ENCODE measurements around the gene MAPKAP1.

The MAPKAP1 gene

DNA sequence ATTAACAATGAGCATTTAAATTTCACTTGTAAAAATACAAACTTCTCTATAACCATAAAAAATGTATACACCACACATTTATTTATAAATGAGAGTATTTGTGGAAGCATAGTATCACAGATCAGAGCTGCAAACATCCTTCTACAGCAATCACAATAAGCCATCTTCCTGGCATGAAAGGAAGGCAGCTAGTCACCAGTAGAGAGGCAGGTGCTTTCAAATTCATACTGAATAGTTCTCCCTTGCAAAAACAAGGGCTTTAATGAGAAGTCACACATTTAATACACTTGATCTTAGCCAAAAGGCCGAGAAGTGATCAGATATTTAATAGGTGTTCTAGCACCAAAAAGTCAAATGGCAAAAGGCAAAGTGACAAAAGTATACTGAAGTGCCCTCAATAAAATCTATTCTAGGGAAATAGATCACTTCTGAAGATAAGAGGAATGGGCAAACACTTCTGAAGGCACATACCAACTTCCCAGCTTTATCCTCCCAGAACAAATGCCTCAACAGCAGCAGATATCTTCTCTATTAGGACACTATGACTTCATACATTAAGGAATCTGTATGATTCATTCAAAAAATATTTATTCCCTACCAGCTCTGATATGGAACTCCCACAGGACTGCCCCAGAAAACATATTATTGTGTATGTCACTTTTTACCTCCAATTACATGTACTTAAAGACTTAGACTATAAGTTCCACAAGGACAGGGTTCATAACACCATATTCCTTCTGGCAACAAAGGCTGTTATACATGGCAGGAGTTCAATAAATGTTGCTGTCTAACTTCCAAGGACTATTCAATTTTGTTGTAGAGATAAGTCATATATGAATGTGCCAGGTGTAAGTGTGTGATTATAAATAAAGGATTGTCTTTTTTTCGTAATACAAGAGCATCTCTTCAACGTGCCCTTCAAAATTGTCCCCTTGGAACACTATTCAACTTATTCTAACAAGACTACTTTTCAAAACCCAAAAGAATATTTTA lies 31.7 kb downstream of the MAPKAP1 start:
- DNase-seq: no peak

DNA sequence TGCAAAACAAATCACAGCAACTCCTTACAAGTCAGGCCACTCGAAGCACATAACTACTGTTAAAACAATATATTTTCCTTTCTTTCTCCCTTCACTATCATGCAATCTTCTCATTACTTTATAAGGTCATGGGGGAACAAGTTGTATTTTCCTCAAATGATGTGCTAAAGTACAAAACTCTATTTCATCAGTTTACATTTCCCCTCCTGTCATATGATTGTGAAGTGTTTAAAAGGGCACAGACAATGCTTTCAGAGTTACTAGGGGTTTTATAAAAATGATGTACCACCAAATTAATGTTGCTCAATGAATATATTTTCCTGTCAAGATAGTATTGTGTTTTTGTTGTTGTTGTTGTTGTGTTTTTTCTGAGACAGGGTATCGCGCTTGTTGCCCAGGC lies 34.1 kb downstream of the MAPKAP1 start:
- DNase-seq: no peak

DNA sequence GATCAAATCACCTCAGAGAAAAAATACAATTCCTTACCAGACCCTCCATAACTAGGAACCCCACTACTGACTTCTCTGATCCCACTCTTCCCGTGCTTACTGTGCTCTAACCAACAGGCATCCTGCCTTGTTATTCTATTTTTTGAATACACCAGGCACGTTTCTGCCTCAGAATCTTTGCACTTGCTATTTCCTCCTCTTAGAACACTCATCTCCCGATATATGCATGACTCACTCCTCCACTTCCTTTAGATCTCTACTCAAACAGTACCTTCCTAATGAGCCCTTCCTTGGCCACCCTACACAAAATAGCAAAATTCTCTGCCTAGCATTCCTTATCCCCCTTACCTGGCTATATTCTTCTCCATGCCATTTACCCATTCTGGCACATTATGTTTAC lies 43.9 kb downstream of the MAPKAP1 start:
- DNase-seq: no peak

DNA sequence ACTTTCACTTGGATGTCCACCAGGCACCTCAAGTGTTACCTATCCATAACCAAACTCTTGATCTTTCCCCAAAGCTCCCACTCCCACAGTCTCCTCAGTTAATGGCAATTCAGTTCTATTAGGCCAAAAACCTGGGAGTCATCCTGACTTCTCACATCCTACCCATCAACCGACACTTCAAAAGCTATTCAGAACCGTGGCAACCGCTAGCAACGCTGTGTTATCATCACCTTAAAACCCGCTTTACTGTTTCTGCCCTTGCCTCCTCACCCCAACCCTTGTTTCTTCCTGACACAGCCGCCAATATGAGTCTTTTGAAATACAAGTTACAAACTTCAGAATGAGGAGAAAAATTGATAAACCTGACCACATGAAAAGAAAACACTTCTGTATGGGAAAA lies 46.5 kb downstream of the MAPKAP1 start:
- DNase-seq: no peak

DNA sequence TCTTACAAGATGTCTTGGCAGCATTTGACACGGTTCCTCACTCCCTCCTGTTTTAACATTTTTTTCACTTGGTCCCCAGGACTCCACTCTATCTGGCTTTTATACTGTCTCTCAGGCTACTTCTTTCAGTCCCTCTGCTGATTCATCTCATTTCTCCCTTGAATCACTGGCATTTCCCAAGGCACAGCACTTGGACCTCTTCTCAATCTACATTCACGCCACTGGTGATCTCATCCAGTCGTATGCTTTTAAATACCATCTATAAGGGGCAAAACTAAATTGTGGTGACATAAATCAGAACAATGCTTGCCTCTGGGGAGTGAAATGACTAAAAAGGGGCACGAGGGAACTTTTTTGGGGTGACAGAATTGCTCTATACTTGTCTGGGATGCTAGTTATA lies 47.1 kb downstream of the MAPKAP1 start:
- no peak for DNase-seq

DNA sequence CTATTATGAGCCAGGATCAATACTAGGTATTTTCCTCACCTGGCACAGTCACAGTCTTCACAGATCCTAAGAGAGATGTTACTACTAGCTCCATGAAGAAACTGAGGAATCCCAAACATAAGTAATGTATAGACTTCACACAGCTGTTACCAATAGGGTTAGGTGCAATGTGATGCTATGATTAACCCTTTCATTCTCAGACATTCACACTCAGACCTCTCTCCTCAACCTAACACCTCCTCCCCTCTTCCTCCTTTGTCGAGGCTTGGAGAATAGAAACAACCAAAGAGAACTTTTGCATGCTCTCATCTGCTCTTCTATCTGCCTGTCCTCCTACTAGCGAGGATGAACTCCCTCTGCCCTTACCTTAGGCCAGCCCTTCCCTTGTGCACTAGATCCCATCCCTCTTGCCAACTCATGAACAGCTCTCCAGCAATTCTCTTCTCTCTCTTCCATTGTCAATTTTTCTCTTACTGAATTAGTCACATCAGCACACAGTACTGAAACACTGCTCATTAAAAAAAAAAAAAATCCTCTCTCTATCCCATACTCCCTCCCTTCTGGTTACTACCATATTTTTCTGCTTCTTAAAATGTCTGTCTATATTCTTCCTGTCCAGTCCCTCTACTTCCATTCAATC lies 47.7 kb downstream of the MAPKAP1 start:
- no peak for DNase-seq

DNA sequence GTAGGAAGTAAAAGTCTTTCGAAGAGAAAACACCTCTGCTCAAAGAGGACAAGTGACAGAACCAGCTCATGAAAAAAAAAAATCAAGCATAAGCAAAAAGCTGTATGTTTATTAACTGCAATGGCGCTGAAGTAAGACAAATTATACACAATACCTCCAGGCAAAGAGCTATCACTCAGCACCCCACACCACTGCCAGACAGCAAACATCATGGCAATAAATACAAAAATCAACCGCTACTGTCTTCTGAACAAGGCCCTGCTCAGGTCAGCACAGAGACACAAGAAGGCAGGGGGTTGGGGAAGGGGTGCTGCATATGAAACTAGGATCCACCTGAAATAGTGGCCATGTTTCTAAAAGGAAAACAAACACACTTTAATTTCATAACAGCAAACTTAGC lies 50.4 kb downstream of the MAPKAP1 start:
- DNase-seq: no peak

DNA sequence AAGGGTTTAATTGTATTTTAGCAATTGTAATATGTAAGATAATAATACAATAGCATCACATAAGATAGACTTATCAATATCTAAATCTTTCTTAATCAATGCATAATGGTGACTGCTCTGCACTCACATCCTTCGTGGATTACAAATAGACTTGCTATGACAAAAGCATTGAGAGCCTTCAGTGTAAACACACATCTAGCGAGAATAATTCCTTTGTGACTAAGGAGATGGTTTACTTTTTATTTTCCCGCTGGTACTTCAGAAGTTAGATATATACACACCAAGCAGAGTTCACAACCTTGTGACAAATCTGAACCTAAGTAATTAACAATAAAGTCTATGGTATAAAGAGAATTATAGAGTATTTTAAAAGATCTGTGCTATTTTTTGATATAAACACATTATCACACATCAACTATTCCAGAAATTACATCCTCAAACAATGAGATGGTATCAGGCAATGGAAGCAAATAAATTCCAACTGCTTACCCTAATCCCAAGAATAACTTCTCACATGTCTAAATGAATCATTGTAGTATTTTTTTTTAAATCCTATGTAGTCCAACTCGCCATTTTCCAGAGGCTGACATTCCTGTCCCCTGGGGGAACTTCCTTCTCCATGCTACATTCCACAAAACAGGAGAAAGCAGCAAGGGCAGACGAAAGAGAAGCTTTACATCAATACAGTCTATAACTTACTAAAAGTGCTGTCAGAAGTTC lies 51.2 kb downstream of the MAPKAP1 start:
- DNase-seq: no peak

DNA sequence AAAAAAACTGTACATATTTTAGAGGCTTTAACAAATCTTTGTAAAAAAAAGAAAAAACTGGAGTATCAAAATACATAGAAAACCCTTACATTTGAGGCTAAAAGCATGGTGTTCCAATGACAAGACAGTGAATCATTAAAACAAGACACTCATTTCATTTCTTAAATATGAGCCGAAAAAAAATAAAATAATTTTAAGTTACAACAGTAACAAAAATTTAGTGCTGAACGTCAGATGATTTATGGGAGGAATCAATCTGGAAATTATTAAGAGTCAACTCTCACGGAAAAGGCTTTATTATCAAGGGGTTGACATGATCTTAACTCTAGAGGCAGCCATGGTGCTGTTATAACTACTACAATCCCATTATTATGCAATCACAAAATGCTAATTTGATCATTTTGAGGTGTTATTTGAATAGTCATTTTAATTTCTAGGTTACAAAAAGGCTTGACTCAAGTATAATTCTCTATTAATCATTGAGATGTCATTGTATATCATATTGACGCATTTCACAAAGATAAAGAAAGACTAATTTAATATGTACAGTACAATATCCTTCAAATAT lies 51.9 kb downstream of the MAPKAP1 start:
- no peak for DNase-seq

DNA sequence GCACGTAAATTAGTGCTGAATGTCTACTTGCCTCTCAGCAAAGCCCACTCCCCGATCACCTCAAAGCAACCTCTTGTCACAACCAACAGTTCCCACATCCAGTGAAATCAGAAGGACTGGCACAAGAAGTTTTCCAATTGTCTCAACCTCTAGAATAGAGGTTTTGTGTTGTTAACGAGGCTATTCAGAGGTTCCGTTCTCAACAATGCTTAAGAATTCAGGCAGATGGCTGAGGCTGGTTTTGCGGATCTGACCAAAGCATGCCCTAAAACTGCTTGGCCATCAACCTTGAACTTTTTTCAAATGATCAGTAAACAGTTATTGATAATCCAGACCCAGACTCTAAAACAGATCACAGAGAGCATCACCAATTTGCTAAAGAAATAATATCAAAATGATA lies 52.9 kb downstream of the MAPKAP1 start:
- no peak for DNase-seq

DNA sequence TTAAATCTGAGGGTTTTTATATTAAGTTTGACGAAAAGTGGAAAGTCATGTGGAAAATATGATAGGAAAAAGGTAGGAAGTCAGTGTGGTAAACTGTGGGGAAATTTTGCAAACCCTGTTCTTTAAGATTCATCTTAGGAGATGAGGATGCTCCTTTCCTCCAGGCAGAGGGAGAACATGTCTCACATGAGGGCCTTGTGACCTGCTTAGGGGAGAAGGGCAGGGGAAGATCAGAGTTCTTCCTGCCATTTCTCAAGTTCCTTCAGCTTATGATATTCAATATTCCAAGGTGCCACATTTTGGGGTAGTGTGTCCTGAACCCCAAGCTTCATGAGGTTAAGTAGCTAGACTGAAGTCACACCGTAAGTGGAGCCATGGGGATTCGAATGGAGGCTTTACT lies 53.7 kb downstream of the MAPKAP1 start:
- no peak for DNase-seq

DNA sequence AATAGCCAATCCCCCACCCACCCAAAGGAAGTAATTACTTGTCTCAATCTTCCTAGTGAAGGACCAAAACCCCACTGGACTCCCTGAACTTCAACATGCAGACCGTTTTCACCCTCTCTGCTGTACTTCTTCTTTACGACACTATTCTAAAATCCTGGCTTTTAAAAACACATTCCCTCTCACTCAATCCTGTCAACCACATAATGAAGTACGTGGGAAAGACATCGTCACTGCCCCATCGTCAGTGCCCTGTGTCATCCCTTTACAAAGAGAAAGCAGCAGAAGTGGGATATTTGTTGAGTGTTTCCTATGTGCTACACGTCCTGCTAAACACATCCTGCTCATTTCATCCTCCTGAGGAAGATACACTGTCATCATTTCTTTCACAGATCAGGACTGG lies 54.2 kb downstream of the MAPKAP1 start:
- DNase-seq: no peak

DNA sequence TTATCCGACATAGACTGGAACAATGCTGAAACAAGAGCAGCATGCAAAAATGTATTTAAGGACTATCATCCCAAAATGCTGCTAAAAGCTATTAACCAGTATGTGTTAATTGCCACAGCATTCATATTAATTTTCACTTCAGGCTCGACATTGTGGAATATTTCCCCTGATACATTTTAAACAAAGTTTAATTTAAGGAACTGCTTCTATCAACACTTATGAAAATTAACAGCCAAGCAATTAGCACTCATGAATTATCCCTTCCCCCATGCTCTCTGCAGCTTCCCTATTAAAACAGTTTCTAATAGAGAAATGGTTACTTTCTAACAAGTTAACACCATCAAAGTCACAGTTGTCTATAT lies 54.8 kb downstream of the MAPKAP1 start:
- no peak for DNase-seq

DNA sequence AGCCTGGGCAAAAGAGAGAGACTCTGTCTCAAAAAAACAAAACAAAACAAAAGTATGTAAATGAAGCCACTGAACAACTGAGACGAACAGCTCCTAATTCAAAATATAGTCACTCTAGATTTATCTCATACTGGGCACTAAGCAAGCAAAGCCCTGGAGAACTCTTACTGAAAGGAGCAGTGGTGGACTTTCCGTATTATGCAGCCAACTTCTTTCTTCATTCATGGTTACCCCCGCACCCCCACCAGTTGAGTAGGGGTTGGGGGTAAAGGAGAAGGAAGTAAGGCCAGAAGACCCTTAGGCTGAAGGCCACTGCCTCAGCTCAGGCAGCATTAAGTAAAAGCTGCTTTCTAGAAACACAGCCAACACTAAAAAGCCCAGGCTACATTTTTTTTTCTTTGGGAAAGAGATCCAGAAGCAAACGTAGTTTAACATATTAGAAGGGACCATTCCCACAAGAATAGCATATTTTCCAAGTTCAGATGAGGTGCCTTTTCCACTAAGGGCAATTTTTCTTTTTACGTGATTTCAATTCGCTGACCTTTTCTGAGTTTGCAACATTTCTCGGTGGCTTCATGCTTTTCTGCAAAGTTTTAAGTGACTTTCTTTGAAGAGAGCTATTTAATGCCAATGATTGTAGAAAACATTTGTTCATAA lies 55.3 kb downstream of the MAPKAP1 start:
- no peak for DNase-seq

DNA sequence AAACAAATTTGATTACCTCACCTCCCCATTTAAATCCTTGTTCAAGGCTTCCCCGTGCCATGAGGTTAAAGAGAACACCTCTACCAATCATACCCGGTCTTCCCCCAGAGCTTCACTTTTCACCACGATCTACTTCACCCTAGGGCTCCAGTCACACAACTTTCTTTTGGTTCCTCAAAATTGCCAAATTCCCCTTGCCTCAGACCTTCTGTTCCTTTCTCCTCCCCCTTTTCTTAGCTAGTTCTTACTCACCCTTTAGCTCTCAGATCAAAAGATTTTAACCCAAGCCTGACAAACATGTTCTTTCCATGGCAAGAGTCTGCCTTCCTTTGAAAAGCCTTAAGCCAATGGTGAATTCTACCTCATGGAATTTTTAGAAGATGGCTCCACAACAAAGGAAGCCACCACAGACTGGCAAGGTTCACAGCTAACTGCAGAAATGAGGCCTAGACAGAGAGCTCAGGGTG lies 56.7 kb downstream of the MAPKAP1 start:
- DNase-seq: no peak

DNA sequence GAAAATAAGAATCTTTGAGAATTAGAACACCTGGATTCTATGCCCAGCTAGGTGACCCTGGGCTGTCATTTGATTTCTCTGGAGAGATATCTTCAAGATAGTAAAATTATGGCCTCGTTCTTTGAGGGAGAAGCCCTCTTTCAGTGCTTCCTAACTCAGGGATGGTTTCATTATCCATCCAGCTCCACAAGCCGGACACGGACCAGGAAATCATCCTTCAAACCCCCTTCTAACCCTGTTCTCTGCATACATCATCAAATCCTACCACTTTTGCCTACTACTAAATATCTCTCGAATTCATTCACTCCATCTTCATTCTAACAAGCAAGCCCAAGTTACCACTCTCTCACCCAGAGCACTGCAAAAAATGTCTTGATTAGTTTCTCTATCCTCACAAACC lies 57.2 kb downstream of the MAPKAP1 start:
- DNase-seq: no peak

DNA sequence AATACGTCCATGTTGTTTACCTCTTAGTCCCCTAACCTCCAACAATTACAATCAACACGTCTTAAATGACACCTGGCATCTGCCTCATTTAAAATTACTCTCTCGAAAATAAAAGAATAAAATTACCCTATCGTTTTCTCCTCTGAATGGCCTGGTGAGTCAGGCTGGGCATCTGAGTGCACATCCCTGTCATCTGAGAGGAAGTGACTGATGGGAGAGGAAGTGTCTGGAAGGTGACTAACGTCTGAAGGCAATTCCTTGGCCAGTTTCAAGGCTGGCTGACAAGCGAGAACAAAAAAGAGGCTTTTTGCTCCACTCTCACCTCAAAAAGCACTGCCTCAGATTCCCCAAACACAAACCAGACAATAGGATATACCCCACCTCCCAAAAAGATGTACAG lies 57.7 kb downstream of the MAPKAP1 start:
- DNase-seq: no peak

DNA sequence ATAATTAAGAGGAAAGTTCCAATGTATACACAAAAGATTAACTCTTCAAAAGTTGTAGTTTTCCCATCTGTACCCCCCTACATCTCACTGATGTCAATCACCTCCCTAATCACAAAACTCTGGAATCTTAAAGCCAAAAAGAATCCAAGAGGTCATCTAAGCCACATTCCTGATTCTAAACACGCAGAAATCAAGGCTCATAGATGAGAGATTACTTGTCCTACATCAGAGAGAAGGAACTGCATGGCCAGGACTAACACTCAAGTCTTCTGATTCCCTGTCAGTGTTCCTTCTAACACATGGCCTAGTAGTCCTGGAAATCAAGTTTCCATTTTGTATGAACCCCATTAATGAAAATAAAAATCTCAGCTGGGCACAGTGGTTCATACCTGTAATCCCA lies 58.7 kb downstream of the MAPKAP1 start:
- no peak for DNase-seq

DNA sequence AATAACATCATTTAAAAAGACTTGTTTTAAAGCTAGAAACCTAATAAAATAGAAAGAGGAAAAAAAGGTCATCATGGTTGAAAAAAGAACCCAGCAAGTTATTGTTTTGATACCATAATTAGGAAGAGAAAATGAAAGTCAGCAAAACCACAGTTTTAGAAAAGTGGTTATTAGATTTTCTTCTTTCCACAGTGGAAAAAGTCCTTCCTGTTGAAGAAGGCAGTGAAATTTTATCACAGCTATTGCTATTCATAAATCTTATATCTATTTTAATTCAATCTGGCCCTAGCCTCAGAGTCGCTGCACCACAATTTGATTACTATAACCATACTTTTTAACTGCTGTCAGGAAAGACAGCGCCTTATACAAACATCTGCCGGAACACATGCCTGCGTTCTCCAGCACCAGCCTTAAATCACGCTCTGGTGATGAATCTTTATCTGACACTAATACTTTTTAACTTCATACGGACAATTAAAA lies 60.3 kb downstream of the MAPKAP1 start:
- DNase-seq: peak; percentile 10 to 47

DNA sequence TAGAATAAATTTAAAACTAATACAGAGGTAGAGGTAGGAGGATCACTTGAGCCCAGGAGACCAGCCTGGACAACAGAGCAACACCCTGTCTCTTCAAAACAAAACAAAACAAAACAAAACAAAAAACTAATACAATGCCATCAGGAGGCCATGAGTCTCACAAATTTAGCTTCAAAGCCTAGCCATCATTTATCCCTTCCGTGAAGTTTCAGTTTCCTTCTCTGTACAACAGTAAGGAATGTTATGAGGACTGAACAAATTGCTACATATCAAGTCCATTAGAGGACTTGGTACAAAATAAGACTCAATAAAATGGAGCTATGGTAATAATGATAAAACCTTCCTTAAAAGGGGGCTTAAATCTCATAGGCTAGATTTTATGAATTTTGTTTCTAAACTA lies 60.8 kb downstream of the MAPKAP1 start:
- no peak for DNase-seq

DNA sequence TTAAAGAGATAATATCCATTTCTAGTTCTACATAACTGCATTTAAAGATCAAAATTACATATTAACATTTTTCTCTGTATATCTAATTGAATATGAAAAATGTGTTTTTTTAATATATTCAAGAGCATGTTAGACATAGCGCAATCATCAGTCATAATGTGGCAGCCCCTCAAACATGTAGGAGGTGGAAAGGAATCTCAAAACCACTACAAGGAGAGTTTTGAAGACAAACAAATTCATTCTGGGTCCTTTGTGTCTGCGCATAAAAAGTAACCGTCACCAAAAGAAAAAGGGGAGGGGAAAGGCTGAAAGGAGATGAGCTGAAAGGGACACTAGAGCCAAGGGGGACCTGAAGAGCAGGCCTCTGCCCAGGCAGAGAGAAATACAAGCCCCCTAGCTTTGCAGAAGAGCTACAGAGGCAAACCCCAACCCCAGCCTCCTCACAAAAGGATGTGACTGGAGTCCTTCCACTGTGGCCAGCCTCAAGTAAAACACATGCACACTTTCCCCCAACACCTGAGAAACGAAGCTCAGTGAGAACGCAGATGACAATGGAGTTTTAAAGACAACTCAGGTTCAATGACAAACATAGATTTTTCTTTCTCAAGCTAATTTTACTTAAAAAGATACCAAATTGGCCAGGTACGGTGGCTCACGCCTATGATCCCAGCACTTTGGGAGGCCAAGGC lies 62.0 kb downstream of the MAPKAP1 start:
- DNase-seq: no peak

DNA sequence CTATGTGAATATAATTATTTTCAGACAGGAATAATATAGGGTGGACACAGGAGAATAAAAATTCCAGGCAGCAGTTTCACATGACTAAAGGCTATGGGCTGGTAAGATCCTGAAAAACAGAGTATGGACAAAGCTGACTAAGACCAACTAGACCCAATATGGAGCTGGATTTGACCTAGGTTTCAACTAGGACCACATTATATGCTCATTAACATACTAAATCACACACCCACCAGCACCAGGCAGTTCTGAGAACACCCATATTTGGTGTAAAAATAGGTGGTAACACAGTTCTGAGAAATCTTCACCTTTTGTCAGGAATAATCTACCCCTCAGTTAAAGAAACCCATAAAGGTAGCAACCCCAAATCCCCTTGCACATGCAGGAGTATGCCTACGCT lies 64.7 kb downstream of the MAPKAP1 start:
- DNase-seq: no peak

Measured in NCI-H524 (cell line).